Heart right ventricle (tissue), 16 donors: Measurements from ENCODE around the gene TMEM42. TPM values are rescaled to one million over a fixed set of nuclear protein-coding genes. Genes with fewer than 3 reads are reported as not detected.

Experiments
- ATAC-seq, 8 donors: fragments of 200-7000 bp; cut with Tn5 transposase; one replicate each; pipeline ENCODE4 v1.9.1; 2020; ENCODE audit warnings: mild to moderate bottlenecking in 8 of 8, moderate library complexity in 8 of 8, moderate number of reproducible peaks in 1 of 8
- DNase-seq, 2 donors: peaks; one replicate each; pipeline ENCODE4 v3.0.0-alpha.2; 2020
- H3K27ac ChIP-seq, 10 donors: fragments of 200-600 bp; sonication (generic) in 2 of 10; one replicate each; pipeline versions ENCODE4 v1.5.0 to v1.8.0; 2020 to 2022; ENCODE audit warnings: mild to moderate bottlenecking in 3 of 10
- H3K27me3 ChIP-seq, 7 donors: fragments of 200-600 bp; one replicate each; pipeline ENCODE4 v1.8.0; 2021 to 2022; ENCODE audit warnings: mild to moderate bottlenecking in 2 of 7
- H3K36me3 ChIP-seq, 9 donors: fragments of 200-600 bp; sonication (generic) in 1 of 9; one replicate each; pipeline versions ENCODE4 v1.5.0 to v1.8.0; 2020 to 2022; ENCODE audit warnings: mild to moderate bottlenecking in 2 of 9
- H3K4me1 ChIP-seq, 9 donors: fragments of 200-600 bp; sonication (generic) in 1 of 9; one replicate each; pipeline versions ENCODE4 v1.5.0 to v1.8.0; 2020 to 2022; ENCODE audit warnings: mild to moderate bottlenecking in 4 of 9
- H3K4me3 ChIP-seq, 10 donors: fragments of 200-600 bp; sonication (generic) in 2 of 10; one replicate each; pipeline versions ENCODE4 v1.5.0 to v1.8.0; 2020 to 2022; ENCODE audit warnings: mild to moderate bottlenecking in 7 of 10, moderate library complexity in 2 of 10
- H3K9me3 ChIP-seq, 11 donors: fragments of 200-600 bp in 10 of 11; sonication (generic) in 2 of 11; one replicate each; pipeline versions ENCODE4 v1.5.0 to v1.8.0; 2013 to 2022; ENCODE audit warnings: mild to moderate bottlenecking in 2 of 11, control low read depth in 1 of 11, moderate library complexity in 1 of 11
- WGBS, 2 donors: extraction: QIAGEN DNeasy Blood & Tissue Kit; methylation state at CpG; one replicate each; pipeline ENCODE4 v1.1.7; 2013; ENCODE audit warnings: inconsistent platforms in 1 of 2; 5-methylcytosine and 5-hydroxymethylcytosine counted together
- intact Hi-C, 10 donors: fragments of 100-400 bp; cut with DNase I; formaldehyde crosslinking; loops; one replicate each; pipeline versions ENCODE4 v1.11.1 to v1.14.2; 2022
- polyA plus RNA-seq, 2 donors: library from polyadenylated mRNA; stranded (reverse); fragments of 200-250 nt; gene quantifications; one replicate each; pipeline ENCODE4 v1.2.3, GENCODE V29; 2013
- total RNA-seq, 10 donors: library from RNA; stranded (reverse); fragmentation: NEBNext Ultra II Directional in 3 of 10; extraction: Animal tissue kit (Norgen Biotek cat#: 25700) in 3 of 10; gene quantifications; one replicate each; pipeline versions ENCODE4 v1.2.1 to v1.2.4, GENCODE V29; 2021 to 2023
- TF ChIP-seq, protein P1 (sequence below), 9 donors: fragments of 200-600 bp; sonication (generic) in 2 of 9; IDR thresholded peaks; one replicate each; pipeline versions ENCODE4 v1.5.0 to v1.8.0; 2021 to 2022; ENCODE audit warnings: antibody characterized with exemption in 9 of 9, mild to moderate bottlenecking in 5 of 9, moderate library complexity in 1 of 9
- donor health status: Arrhythmogenic right ventricular cardiomyopathy.
- donor health status: ischemic (EF 13 %, LVEDD 7.1; RV severe dilation, severe dysfunction).
- donor health status: healthy with polysubstance abuse.
- donor health status: DM: no; HTN: yes; CAD: no.
- donor health status: DM: no; HTN: no; CAD: no.
- donor health status: ischemic (EF 25% LVEDD 6.9; RV normal size, moderate dysfunction).
- donor health status: ischemic (EF 25% LVEDD 5.7; RV mildly dilated, moderate dysfunction).
- donor health status: healthy.
- donor health status: DM: yes; HTN: yes; CAD: no.
- donor health status: Ischemic cardiomyopathy.
- donor health status: ischemic (EF 35%, LVEDD 5.7; RV mildly dilated, moderate dysfunction).
- donor health status: nonischemic (EF 11% LVEDD 7.7; RV severe dilation, severe dysfunction).
- donor health status: DM: yes; HTN: yes; CAD: no.
- donor health status: PGD.
- donor health status: ischemic (EF 29% LVEDD 5.4; RV normal size, mild dysfunction).
- donor health status: nonischemic (EF 23%, LVEDD 6.1; RV moderate dilation, normal function).

TMEM42 gene
- total and polyA plus RNA-seq, 12 donors = 8.4 to 18.7 (median 11.6) TPM

DNA sequence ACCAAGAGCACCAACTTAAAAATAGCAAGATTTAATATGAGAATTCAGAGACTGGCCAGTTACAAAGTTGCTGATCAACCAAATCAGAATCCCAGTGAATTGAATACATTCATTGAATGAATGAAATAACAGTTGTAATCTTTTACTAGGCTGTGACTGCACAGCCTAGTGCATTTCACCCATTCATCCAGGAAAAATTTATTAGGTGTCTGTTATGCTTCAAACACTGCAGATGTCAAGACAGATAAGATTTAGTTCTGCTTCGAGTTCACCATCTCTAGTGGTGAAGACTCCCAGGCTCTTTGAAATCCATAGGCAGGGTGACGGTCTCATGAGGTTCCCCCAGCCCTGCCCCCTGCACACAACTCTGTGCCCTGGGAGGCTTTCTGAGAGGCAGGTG is 41.6 kb downstream of the TMEM42 start:
- H3K36me3 ChIP-seq = no peaks in the 10 kb centered on the region
- TF ChIP-seq, protein P1, sequence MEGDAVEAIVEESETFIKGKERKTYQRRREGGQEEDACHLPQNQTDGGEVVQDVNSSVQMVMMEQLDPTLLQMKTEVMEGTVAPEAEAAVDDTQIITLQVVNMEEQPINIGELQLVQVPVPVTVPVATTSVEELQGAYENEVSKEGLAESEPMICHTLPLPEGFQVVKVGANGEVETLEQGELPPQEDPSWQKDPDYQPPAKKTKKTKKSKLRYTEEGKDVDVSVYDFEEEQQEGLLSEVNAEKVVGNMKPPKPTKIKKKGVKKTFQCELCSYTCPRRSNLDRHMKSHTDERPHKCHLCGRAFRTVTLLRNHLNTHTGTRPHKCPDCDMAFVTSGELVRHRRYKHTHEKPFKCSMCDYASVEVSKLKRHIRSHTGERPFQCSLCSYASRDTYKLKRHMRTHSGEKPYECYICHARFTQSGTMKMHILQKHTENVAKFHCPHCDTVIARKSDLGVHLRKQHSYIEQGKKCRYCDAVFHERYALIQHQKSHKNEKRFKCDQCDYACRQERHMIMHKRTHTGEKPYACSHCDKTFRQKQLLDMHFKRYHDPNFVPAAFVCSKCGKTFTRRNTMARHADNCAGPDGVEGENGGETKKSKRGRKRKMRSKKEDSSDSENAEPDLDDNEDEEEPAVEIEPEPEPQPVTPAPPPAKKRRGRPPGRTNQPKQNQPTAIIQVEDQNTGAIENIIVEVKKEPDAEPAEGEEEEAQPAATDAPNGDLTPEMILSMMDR (IDR thresholded peaks at IDR 0.05) = no peak
- 56 to 58% methylated on average over 2 of the region's 2 CpGs for WGBS, 2 donors
- H3K4me1 ChIP-seq = no peaks in the 10 kb centered on the region
- ATAC-seq (no peak), DNase-seq (no peak)
- no peak overlapping the region for H3K27ac ChIP-seq
- intact Hi-C loops = no loop called here
- H3K9me3 ChIP-seq = no peaks in the 10 kb centered on the region
- H3K27me3 ChIP-seq = peaks cover 0 to 24% (median 6%) of the 10 kb centered on the region in 7 donors
- no peak overlapping the region for H3K4me3 ChIP-seq

- intact Hi-C loops = no loop called here
- H3K4me1 ChIP-seq = no peaks in the 10 kb centered on the region
- TF ChIP-seq, protein P1 (IDR thresholded peaks at IDR 0.05) = no peak
- H3K36me3 ChIP-seq = no peaks in the 10 kb centered on the region
- H3K4me3 ChIP-seq = no peak overlapping the region
- no peaks in the 10 kb centered on the region for H3K9me3 ChIP-seq
- WGBS, 2 donors = 89 to 92% methylated on average over 15 of the region's 15 CpGs
- peaks cover 0 to 21% (median 1%) of the 10 kb centered on the region in 7 donors for H3K27me3 ChIP-seq
- ATAC-seq (no peak), DNase-seq (no peak)
- no peak overlapping the region for H3K27ac ChIP-seq
Observed at GRCh38 chr3:44903751-44904150, 42.0 kb downstream of the TMEM42 start.

GRCh38 chr3:44905446-44906157 is 43.9 kb downstream of the TMEM42 start:
- H3K36me3 ChIP-seq = no peaks in the 10 kb centered on the region
- 69 to 86% methylated on average over 3 of the region's 3 CpGs for WGBS, 2 donors
- peaks cover 0 to 10% (median 0%) of the 10 kb centered on the region in 7 donors for H3K27me3 ChIP-seq
- intact Hi-C loops = no loop called here
- TF ChIP-seq, protein P1 (IDR thresholded peaks at IDR 0.05) = no peak
- no peak overlapping the region for H3K4me3 ChIP-seq
- ATAC-seq (no peak), DNase-seq (no peak)
- H3K27ac ChIP-seq = no peak overlapping the region
- no peaks in the 10 kb centered on the region for H3K9me3 ChIP-seq
- H3K4me1 ChIP-seq = no peaks in the 10 kb centered on the region

DNA sequence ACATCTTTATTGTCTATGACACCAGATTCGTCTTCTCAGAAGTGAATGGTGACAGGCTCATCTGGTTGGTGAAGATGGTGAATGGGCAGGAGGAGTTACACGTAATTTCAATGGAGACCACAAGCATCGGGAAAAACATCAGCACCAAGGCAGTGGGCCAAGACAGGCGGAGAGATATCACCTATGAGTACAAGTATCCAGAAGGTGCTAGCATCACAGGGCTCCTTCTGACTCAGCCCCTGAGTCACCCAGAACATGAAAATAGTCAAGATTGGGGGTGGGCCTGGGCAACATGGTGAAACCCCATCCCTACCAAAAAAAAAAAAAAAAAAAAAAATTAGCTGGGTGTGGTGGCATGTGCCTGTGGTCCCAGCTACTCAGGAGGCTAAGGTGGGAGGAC is 45.3 kb downstream of the TMEM42 start:
- H3K4me1 ChIP-seq = no peaks in the 10 kb centered on the region
- intact Hi-C loops = no loop called here

More for the DNA sequence above, 45.3 kb downstream of the TMEM42 start:
- Histone ChIP-seq H3K4me3 (no peak overlapping the region), H3K36me3 (no peaks in the 10 kb centered on the region), H3K27ac (no peak overlapping the region), H3K27me3 (peaks cover 0 to 10% (median 0%) of the 10 kb centered on the region in 7 donors), H3K9me3 (no peaks in the 10 kb centered on the region)
- WGBS, 2 donors = 90% methylated on average over 4 of the region's 4 CpGs
- TF ChIP-seq, protein P1 (IDR thresholded peaks at IDR 0.05) = no peak
- ATAC-seq (no peak), DNase-seq (no peak)
